ENCODE measurements around the gene IL15. TPM values are rescaled to one million over a fixed set of nuclear protein-coding genes. Genes with fewer than 3 reads are reported as not detected.

The IL15 gene
- total and polyA plus RNA-seq, 2 experiments from 2014 or later = 2.3 to 3.7 TPM

DNA sequence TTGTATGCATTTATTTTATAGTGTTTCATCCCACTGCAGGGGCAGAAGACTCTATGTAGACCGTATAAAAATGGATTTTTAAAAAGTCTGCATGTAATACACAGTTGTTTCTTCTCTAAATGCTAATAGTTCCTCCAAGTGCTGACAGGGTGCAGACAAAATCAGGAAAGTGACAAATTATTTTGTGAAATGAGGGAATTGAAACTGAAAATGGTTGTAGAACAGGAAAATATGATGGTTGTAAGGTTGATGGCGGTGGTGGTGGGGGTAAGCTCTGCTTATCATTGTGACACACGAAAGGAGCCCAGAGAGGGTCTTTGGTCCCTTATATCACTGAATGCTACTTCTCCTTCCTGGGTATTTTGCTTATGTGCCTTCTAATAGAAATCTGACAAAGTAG, 4.3 kb downstream of the IL15 start (continued):
- no peak for TF ChIP-seq ZNF114 (CRISPR knock-in tag; IDR thresholded peaks at IDR 0.05)
- TF ChIP-seq, protein P1, sequence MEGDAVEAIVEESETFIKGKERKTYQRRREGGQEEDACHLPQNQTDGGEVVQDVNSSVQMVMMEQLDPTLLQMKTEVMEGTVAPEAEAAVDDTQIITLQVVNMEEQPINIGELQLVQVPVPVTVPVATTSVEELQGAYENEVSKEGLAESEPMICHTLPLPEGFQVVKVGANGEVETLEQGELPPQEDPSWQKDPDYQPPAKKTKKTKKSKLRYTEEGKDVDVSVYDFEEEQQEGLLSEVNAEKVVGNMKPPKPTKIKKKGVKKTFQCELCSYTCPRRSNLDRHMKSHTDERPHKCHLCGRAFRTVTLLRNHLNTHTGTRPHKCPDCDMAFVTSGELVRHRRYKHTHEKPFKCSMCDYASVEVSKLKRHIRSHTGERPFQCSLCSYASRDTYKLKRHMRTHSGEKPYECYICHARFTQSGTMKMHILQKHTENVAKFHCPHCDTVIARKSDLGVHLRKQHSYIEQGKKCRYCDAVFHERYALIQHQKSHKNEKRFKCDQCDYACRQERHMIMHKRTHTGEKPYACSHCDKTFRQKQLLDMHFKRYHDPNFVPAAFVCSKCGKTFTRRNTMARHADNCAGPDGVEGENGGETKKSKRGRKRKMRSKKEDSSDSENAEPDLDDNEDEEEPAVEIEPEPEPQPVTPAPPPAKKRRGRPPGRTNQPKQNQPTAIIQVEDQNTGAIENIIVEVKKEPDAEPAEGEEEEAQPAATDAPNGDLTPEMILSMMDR (conservative IDR thresholded peaks at IDR 0.05; ENCODE audit: low read depth in 2 of 2) = no peak
- no peak for TF ChIP-seq STAT1 (IDR thresholded peaks at IDR 0.05; ENCODE audit: unreplicated experiment)
- TF ChIP-seq CREB1 (CRISPR knock-in tag; IDR thresholded peaks at IDR 0.05; ENCODE audit: low read depth) = no peak
- TF ChIP-seq, protein P2, sequence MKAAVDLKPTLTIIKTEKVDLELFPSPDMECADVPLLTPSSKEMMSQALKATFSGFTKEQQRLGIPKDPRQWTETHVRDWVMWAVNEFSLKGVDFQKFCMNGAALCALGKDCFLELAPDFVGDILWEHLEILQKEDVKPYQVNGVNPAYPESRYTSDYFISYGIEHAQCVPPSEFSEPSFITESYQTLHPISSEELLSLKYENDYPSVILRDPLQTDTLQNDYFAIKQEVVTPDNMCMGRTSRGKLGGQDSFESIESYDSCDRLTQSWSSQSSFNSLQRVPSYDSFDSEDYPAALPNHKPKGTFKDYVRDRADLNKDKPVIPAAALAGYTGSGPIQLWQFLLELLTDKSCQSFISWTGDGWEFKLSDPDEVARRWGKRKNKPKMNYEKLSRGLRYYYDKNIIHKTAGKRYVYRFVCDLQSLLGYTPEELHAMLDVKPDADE (IDR thresholded peaks at IDR 0.05) = no peak
- no peak for TF ChIP-seq EZH2 (IDR thresholded peaks at IDR 0.05; ENCODE audit: low read depth, unreplicated experiment)
- TF ChIP-seq POLR2AphosphoS5 (IDR thresholded peaks at IDR 0.05; ENCODE audit: low read depth) = no peak
- TF ChIP-seq JUNB (IDR thresholded peaks at IDR 0.05; ENCODE audit: unreplicated experiment) = no peak
- no peak for TF ChIP-seq NANOG (IDR thresholded peaks at IDR 0.05; ENCODE audit: borderline replicate concordance)
- no peak for TF ChIP-seq EZH2phosphoT487 (IDR thresholded peaks at IDR 0.05; ENCODE audit: unreplicated experiment)
- TF ChIP-seq ZNF331 (CRISPR knock-in tag; IDR thresholded peaks at IDR 0.05; ENCODE audit: low read depth) = no peak

DNA sequence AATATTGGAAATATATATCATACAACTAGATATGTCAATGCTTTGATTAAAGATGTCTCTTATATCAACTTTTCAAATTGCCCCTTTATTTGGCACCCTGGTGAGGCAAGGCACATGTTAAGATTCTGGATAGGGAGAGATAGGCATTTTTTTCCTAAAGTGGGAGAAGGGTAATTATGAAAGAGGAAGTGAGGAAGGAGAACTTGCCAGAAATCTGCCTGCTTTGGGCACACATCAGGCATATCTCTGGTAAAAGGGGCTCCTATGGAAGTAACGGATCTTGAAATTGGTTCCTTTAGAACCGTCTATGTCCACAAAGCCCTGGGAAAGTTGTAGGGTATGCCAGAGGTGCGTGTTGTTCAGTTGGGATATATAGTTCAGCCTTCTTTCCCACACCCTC, 5.7 kb downstream of the IL15 start:
- Mint-ChIP-seq H3K4me3 (no peak overlapping the region), H3K36me3 (ENCODE audit: low read depth) (no peaks in the 10 kb centered on the region), H3K27ac (no peak overlapping the region), H3K9me3 (no peaks in the 10 kb centered on the region; the same call in 2 of the 3 replicates), H3K4me1 (peaks cover 5% of the 10 kb centered on the region; the same call in 2 of the 3 replicates), H3K27me3 (ENCODE audit: insufficient read depth, low read depth, poor library complexity) (peaks cover 6% of the 10 kb centered on the region)
- H3K79me2 ChIP-seq (replicated peaks; ENCODE audit: insufficient read depth) = no peaks in the 10 kb centered on the region
- H3K27me3 ChIP-seq (ENCODE audit: insufficient read depth) = peaks cover 15% of the 10 kb centered on the region
- no peak overlapping the region for H3K4me3 ChIP-seq
- no peak for DNase-seq (ENCODE audit: low spot score)
- H3K36me3 ChIP-seq (ENCODE audit: insufficient read depth) = no peaks in the 10 kb centered on the region
- H3F3A ChIP-seq (replicated peaks; ENCODE audit: low read depth) = no peaks in the 10 kb centered on the region
- no peak overlapping the region for H2AFZ ChIP-seq
- no peaks in the 10 kb centered on the region for H4K20me1 ChIP-seq (replicated peaks; ENCODE audit: insufficient read depth)
- no peaks in the 10 kb centered on the region for H3K9me2 ChIP-seq (ENCODE audit: insufficient read depth)
- TF ChIP-seq ZNF114 (CRISPR knock-in tag; IDR thresholded peaks at IDR 0.05) = no peak
- TF ChIP-seq, protein P3, sequence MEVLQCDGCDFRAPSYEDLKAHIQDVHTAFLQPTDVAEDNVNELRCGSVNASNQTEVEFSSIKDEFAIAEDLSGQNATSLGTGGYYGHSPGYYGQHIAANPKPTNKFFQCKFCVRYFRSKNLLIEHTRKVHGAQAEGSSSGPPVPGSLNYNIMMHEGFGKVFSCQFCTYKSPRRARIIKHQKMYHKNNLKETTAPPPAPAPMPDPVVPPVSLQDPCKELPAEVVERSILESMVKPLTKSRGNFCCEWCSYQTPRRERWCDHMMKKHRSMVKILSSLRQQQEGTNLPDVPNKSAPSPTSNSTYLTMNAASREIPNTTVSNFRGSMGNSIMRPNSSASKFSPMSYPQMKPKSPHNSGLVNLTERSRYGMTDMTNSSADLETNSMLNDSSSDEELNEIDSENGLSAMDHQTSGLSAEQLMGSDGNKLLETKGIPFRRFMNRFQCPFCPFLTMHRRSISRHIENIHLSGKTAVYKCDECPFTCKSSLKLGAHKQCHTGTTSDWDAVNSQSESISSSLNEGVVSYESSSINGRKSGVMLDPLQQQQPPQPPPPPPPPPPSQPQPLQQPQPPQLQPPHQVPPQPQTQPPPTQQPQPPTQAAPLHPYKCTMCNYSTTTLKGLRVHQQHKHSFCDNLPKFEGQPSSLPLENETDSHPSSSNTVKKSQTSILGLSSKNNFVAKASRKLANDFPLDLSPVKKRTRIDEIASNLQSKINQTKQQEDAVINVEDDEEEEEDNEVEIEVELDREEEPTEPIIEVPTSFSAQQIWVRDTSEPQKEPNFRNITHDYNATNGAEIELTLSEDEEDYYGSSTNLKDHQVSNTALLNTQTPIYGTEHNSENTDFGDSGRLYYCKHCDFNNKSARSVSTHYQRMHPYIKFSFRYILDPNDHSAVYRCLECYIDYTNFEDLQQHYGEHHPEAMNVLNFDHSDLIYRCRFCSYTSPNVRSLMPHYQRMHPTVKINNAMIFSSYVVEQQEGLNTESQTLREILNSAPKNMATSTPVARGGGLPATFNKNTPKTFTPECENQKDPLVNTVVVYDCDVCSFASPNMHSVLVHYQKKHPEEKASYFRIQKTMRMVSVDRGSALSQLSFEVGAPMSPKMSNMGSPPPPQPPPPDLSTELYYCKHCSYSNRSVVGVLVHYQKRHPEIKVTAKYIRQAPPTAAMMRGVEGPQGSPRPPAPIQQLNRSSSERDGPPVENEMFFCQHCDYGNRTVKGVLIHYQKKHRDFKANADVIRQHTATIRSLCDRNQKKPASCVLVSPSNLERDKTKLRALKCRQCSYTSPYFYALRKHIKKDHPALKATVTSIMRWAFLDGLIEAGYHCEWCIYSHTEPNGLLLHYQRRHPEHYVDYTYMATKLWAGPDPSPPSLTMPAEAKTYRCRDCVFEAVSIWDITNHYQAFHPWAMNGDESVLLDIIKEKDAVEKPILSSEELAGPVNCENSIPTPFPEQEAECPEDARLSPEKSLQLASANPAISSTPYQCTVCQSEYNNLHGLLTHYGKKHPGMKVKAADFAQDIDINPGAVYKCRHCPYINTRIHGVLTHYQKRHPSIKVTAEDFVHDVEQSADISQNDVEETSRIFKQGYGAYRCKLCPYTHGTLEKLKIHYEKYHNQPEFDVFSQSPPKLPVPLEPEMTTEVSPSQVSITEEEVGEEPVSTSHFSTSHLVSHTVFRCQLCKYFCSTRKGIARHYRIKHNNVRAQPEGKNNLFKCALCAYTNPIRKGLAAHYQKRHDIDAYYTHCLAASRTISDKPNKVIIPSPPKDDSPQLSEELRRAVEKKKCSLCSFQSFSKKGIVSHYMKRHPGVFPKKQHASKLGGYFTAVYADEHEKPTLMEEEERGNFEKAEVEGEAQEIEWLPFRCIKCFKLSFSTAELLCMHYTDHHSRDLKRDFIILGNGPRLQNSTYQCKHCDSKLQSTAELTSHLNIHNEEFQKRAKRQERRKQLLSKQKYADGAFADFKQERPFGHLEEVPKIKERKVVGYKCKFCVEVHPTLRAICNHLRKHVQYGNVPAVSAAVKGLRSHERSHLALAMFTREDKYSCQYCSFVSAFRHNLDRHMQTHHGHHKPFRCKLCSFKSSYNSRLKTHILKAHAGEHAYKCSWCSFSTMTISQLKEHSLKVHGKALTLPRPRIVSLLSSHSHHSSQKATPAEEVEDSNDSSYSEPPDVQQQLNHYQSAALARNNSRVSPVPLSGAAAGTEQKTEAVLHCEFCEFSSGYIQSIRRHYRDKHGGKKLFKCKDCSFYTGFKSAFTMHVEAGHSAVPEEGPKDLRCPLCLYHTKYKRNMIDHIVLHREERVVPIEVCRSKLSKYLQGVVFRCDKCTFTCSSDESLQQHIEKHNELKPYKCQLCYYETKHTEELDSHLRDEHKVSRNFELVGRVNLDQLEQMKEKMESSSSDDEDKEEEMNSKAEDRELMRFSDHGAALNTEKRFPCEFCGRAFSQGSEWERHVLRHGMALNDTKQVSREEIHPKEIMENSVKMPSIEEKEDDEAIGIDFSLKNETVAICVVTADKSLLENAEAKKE (CRISPR knock-in tag; IDR thresholded peaks at IDR 0.05) = no peak
- TF ChIP-seq EZH2phosphoT487 (IDR thresholded peaks at IDR 0.05; ENCODE audit: unreplicated experiment) = no peak
- no peak for TF ChIP-seq POLR2AphosphoS5 (IDR thresholded peaks at IDR 0.05; ENCODE audit: low read depth)
- no peak for TF ChIP-seq NANOG (IDR thresholded peaks at IDR 0.05; ENCODE audit: borderline replicate concordance)
- TF ChIP-seq, protein P2 (IDR thresholded peaks at IDR 0.05) = no peak
- ATAC-seq = no peak
- H3K27ac ChIP-seq (ENCODE audit: low read depth) = no peak overlapping the region
- H3K4me1 ChIP-seq (ENCODE audit: insufficient read depth) = peaks cover 4% of the 10 kb centered on the region; the same call in 1 of the 2 replicates
- H3K4me2 ChIP-seq = no peak overlapping the region
